K562 (cell line): ENCODE results near the gene ORAI2. TPM values are rescaled to one million over a fixed set of nuclear protein-coding genes. Genes with fewer than 3 reads are reported as not detected.

Experiments
- ARNT ChIP-seq, 2 experiments: fragments of 450-650 bp; IDR thresholded peaks; 2 replicates each; pipeline ENCODE4 v1.6.1; 2016; ENCODE audit warnings: mild to moderate bottlenecking in 1 of 2
- CCNT2 ChIP-seq: IDR thresholded peaks from 2 replicates; pipeline ENCODE4 v1.6.1; 2011; ENCODE audit warnings: borderline replicate concordance, low read depth, mild to moderate bottlenecking, moderate library complexity, mixed read lengths, low read length; ENCODE audit not compliant: insufficient read length; ENCODE audit errors: extremely low read depth
- FOXO4 ChIP-seq: fragments of 450-650 bp; formaldehyde crosslinking; IDR thresholded peaks from 2 replicates; pipeline ENCODE4 v1.4.0; 2020; ENCODE audit warnings: mild to moderate bottlenecking, moderate library complexity
- GABPB2 ChIP-seq: fragments of 250-450 bp; sonication (Bioruptor Pico); conservative IDR thresholded peaks from 2 replicates; pipeline ENCODE4 v1.5.1; 2021; ENCODE audit warnings: mild to moderate bottlenecking
- HDAC2 ChIP-seq: fragments of 450-650 bp; IDR thresholded peaks from 2 replicates; pipeline ENCODE4 v1.6.1; 2016; ENCODE audit warnings: mild to moderate bottlenecking
- HMGN3 ChIP-seq: IDR thresholded peaks from 2 replicates; pipeline ENCODE4 v1.6.1; 2011; ENCODE audit warnings: borderline replicate concordance, low read depth, mild to moderate bottlenecking, mixed read lengths, low read length; ENCODE audit not compliant: insufficient read length; ENCODE audit errors: extremely low read depth
- IFI16 ChIP-seq: fragments of 250-450 bp; sonication (Bioruptor Pico); IDR thresholded peaks from 2 replicates; pipeline ENCODE4 v2.1.2; 2022; ENCODE audit warnings: mild to moderate bottlenecking, inconsistent platforms
- KHSRP ChIP-seq: fragments of 450-650 bp; IDR thresholded peaks from 2 replicates; pipeline ENCODE4 v1.6.1; 2017
- MAX ChIP-seq: sonication (generic); formaldehyde crosslinking; IDR thresholded peaks from 2 replicates; pipeline ENCODE4 v1.9.0; 2022; ENCODE audit warnings: mild to moderate bottlenecking, missing genetic modification reagents
- MLX ChIP-seq, 2 experiments: fragments of 450-650 bp in 1 of 2; sonication (generic) in 1 of 2; formaldehyde crosslinking; conservative IDR thresholded peaks; 2 replicates each; pipeline versions ENCODE4 v1.4.0 to v1.8.1; 2020 to 2022; ENCODE audit warnings: mild to moderate bottlenecking in 1 of 2, missing genetic modification reagents in 1 of 2
- NCOA1 ChIP-seq: fragments of 450-650 bp; IDR thresholded peaks from 2 replicates; pipeline ENCODE4 v1.6.1; 2016; ENCODE audit warnings: low read depth
- NFATC3 ChIP-seq: fragments of 450-650 bp; IDR thresholded peaks from 2 replicates; pipeline ENCODE4 v1.6.1; 2017; ENCODE audit warnings: mild to moderate bottlenecking
- NONO ChIP-seq, 2 experiments: fragments of 200-400 bp in 1 of 2; fragments of 450-650 bp in 1 of 2; formaldehyde crosslinking in 1 of 2; IDR thresholded peaks; 2 replicates each; pipeline ENCODE4 v1.6.1; 2017; ENCODE audit warnings: low read depth in 2 of 2, mild to moderate bottlenecking in 2 of 2, moderate library complexity in 2 of 2, low read length in 1 of 2
- PCBP2 ChIP-seq: fragments of 200-400 bp; formaldehyde crosslinking; IDR thresholded peaks from 2 replicates; pipeline ENCODE4 v1.6.1; 2018; ENCODE audit warnings: low read length, low read depth, mild to moderate bottlenecking, moderate library complexity; ENCODE audit not compliant: poor library complexity, severe bottlenecking
- PHB ChIP-seq: fragments of 250-450 bp; sonication (Bioruptor Pico); IDR thresholded peaks from 2 replicates; pipeline ENCODE4 v1.5.0; 2021
- POLR2AphosphoS5 ChIP-seq: IDR thresholded peaks from 2 replicates; pipeline ENCODE4 v1.6.1; 2011; ENCODE audit warnings: mild to moderate bottlenecking, low read depth, low read length, moderate library complexity; ENCODE audit not compliant: control insufficient read depth, insufficient read depth
- RAD51 ChIP-seq: fragments of 450-650 bp; IDR thresholded peaks from 2 replicates; pipeline ENCODE4 v1.7.1; 2016; ENCODE audit warnings: low read depth, mild to moderate bottlenecking, borderline replicate concordance
- RNF2 ChIP-seq: sonication (generic); IDR thresholded peaks from 2 replicates; pipeline ENCODE4 v1.6.1; 2016
- SRSF7 ChIP-seq: fragments of 200-400 bp; formaldehyde crosslinking; optimal IDR thresholded peaks from 2 replicates; pipeline ENCODE3; 2017; ENCODE audit warnings: mild to moderate bottlenecking, low read depth, low read length
- TAF7 ChIP-seq: fragments of 450-650 bp; IDR thresholded peaks from 2 replicates; pipeline ENCODE4 v1.6.1; 2016; ENCODE audit warnings: missing genetic modification characterization, missing compliant biosample characterization
- TCF7L2 ChIP-seq: fragments of 150-350 bp; IDR thresholded peaks from 2 replicates; pipeline ENCODE4 v1.6.1; 2016; ENCODE audit warnings: low read depth, mild to moderate bottlenecking, low read length, moderate library complexity
- TCFL5 ChIP-seq: fragments of 250-450 bp; sonication (Bioruptor Pico); conservative IDR thresholded peaks from 2 replicates; pipeline ENCODE4 v1.6.1; 2021; ENCODE audit warnings: mild to moderate bottlenecking, moderate library complexity, matching md5 sums
- ZNF354B ChIP-seq: fragments of 250-450 bp; sonication (Bioruptor Pico); IDR thresholded peaks from 2 replicates; pipeline ENCODE4 v1.4.0; 2020
- ZNF436 ChIP-seq: fragments of 250-450, 450-650 bp; sonication (Bioruptor Pico); formaldehyde crosslinking; IDR thresholded peaks from 2 replicates; pipeline ENCODE4 v1.7.0; 2020; ENCODE audit warnings: mild to moderate bottlenecking
- ZZZ3 ChIP-seq: fragments of 450-650 bp; IDR thresholded peaks from 2 replicates; pipeline ENCODE4 v1.6.1; 2016; ENCODE audit warnings: antibody characterized with exemption, mild to moderate bottlenecking, moderate library complexity
- polyA plus RNA-seq, 8 experiments: library from polyadenylated mRNA; depleted of rRNA in 4 of 8; stranded (reverse) in 5 of 8; unstranded in 3 of 8; fragments of >200 nt; fragmentation: Nextera tagmentation in 2 of 8; fragmentation: Illumina TruSeq in 1 of 8; extraction: Ambion mirVana in 2 of 8; extraction: Trizol in 1 of 8; gene quantifications; 2 replicates each; pipeline versions ENCODE4 v1.2.1 to v1.2.3, GENCODE V29; 2011 to 2014; ENCODE audit warnings: inconsistent platforms in 1 of 8, missing spikeins in 1 of 8
- total RNA-seq, 7 experiments: library from RNA; depleted of rRNA in 6 of 7; stranded (reverse); fragments of >200 nt in 6 of 7; fragmentation: Illumina TruSeq in 2 of 7; extraction: Trizol in 2 of 7; gene quantifications; 2 replicates each; pipeline versions ENCODE4 v1.2.1 to v1.2.3, GENCODE V29; 2011 to 2021; ENCODE audit warnings: low replicate concordance in 1 of 7
- TF ChIP-seq, protein P1 (sequence below): fragments of 250-450 bp; sonication (Bioruptor Pico); IDR thresholded peaks from 2 replicates; pipeline ENCODE4 v1.5.0; 2020; ENCODE audit warnings: mild to moderate bottlenecking

The ORAI2 gene
- total and polyA plus RNA-seq, 9 of the 15 experiments (the other 6 are each of a cell fraction or from before 2014, with no cell fraction given), result 1.1 to 27.7 (median 9.2) TPM

- TF ChIP-seq ZZZ3 (no peak), TAF7 (no peak), KHSRP (no peak), IFI16 (CRISPR knock-in tag) (no peak), HDAC2 (no peak), CCNT2 (peak; percentile 31), ARNT (IDR thresholded peaks at IDR 0.05) (no peak), RNF2 (no peak), NFATC3 (no peak), SRSF7 (no peak), GABPB2 (CRISPR knock-in tag) (no peak), ZNF436 (CRISPR knock-in tag) (no peak), TCFL5 (CRISPR knock-in tag) (no peak), NONO (IDR thresholded peaks at IDR 0.05; ENCODE audit: low read depth in 2 of 2, low read length in 1 of 2) (peak in 1 of 2 experiments; percentile 69; a peak in 1 of 4 replicates), ZNF354B (no peak), RAD51 (peak; percentile 57; the same call in 1 of the 2 replicates), MAX (CRISPR knock-in tag) (peak; percentile 23; the same call in 1 of the 2 replicates), HMGN3 (peak; percentile 13), NCOA1 (no peak), POLR2AphosphoS5 (no peak), PHB (no peak), FOXO4 (CRISPR knock-in tag) (no peak), PCBP2 (no peak), TCF7L2 (no peak), MLX (CRISPR knock-in tag; conservative IDR thresholded peaks at IDR 0.05) (no peak)
- TF ChIP-seq, protein P1, sequence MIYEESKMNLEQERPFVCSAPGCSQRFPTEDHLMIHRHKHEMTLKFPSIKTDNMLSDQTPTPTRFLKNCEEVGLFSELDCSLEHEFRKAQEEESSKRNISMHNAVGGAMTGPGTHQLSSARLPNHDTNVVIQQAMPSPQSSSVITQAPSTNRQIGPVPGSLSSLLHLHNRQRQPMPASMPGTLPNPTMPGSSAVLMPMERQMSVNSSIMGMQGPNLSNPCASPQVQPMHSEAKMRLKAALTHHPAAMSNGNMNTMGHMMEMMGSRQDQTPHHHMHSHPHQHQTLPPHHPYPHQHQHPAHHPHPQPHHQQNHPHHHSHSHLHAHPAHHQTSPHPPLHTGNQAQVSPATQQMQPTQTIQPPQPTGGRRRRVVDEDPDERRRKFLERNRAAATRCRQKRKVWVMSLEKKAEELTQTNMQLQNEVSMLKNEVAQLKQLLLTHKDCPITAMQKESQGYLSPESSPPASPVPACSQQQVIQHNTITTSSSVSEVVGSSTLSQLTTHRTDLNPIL (CRISPR knock-in tag), result no peak
Observed at GRCh38 chr7:102433219-102434038, at the start of gene ORAI2 (continued).
